Dermis microvascular lymphatic vessel endothelial cell (primary cell): ENCODE results near the gene BRCA2. TPM values are rescaled to one million over a fixed set of nuclear protein-coding genes. Genes with fewer than 3 reads are reported as not detected.

Experiments
- DNase-seq, 2 donors: peaks; one replicate each; pipeline versions ENCODE4 v3.0.0 to v3.0.0-alpha.2; 2010; ENCODE audit warnings: low read depth in 2 of 2
- total RNA-seq: library from RNA; depleted of rRNA; stranded (reverse); fragments of >200 nt; gene quantifications from 2 replicates; pipeline ENCODE4 v1.2.1, GENCODE V29; 2014

Gene BRCA2
- total RNA-seq, 1 donor from 2014 or later: 5.1 TPM

DNA sequence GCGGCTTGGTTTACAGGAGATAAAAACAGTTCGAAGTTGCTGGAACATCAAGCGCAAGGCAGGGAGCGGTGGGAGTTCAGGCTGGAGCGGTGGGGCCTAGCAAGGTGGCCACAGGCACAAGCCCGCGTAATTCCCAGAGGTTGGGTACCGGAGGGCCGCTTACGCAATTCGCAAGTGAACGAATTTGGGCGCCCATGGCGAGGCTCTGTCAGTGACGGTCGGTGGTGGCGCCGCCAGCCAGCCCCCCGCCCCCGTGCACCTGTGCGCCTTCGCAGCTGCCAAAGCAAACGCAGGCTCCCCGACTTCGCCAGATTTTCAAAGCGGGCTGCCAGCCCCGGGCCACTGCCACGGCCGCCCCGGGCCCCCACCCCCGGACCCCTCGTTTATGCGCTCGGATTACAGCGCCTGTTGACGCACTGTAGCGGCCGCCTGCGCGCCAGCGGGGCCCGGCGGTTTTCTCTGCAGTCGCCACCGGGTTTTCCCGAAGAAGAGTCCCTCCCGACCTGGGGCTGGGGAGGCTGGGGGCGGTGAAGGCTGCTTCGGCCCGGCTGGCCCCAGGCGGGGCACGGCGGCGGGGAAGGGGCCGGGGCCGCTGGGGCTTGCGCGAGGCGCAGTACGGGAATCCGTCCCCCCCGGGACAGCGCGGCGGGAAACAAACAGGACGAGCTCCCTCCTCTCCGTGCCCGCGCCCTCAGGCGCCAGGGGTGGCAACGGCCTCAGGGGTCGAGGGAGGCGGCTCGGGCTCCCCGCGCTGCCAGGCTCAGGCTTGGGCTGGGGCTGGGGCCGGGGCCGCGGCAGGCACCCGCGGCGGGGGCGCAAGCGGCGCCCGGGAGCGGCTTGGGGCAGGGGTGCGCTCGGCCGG lies 111.9 kb downstream of the BRCA2 start:
- DNase-seq: peak in 1 of 2 donors; percentile 33

DNA sequence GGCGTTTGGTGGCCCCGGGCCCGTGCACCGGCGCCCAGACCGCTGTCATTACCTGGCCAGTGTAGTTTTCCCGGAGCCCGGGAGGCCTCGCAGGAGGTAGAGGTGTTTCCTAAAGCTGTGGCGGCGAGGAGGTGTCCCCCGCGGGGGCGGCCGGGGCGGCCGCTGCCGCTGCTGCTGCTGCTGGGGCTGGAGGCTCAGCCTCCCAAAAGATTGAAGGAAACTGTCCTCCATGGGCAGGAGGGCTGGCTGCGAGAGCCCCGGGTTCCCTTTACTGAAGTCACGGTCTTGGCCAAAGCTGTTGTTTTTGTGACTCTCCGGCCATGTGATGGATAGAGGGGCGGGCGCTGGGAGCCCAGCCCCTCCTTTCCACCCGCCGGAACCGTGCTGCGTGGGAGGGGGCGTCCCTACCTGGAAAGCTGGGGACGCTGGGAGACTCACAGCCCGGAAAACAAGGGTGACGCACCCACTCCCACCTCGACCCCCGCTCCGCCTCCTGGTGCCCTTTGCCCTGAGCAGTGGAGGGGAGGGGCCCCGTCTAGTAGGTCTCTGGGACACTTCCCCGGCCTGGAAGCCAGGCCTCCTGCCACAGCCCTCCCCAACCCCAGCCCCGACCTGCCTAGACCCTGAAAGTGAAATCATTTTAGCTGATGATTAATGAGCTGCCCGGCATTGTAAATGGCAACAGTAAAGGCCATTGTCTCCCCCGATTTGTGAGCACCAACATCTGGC lies 112.7 kb downstream of the BRCA2 start, which contains the start of gene N4BP2L1:
N4BP2L1 (minus strand) TSS at position 279 of the 729 bp plus-strand sequence; CDS start at position 231, 48 bp downstream.
- DNase-seq: peak; percentile 63 to 66

DNA sequence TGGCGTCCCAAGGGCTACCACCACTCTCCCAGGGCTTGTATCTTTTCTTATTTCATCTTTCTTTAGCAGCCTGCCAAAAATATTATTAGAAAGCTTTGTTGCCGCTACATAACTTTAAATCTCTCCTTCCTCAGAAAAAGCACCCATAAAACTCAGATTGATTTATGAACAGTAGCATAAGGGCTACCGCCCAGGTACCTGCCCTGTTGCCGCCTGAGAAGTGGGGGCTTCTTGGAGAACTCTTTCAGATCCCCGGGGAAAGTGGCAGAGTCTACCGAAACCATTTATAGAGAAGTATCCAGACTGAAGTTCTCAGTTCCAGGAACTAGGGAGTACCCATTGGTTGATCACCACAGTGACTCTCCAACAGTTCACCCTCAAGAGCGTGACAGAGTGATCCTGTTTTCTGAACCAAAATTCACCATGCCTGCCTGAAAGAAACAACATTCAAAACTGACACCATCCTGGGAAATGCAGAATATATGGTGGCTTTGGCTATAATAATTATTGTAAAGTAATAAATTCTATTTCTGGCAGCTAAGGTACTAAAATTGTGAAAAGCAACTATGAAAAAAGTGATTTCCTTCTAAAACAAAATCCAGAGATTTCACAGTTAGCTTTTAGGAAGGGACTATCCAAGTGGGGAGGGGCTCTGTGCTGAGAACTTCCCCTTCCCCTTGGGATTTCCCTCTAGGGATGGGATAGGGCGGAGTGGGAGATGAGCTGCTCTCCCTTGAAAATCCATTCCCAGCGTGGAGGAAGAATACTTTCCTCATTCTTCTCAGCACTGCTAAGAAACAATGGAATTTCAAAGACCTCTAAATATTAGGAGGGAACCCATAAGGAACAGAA lies 113.5 kb downstream of the BRCA2 start:
- no peak for DNase-seq

DNA sequence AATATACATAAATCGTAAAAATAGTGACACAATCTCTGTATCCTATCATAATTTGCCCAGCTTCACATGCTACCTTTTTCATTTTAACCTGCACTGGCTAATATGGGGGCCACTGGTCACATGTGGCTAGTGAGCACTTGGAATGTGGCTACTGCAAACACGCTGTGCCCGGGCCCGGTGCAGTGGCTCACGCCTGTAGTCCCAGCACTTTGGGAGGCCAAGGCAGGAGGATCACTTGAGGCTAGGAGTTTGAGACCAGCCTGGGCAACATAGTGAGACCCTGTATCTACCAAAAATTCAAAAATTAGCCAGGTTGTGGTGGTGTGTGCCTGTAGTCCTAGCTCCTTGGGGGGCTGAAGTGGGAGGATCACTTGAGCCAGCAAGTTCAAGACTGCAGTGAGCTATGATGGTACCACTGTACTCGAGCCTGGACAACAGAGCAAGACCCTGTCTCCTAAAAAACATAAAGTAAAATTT lies 114.2 kb downstream of the BRCA2 start:
- no peak for DNase-seq

DNA sequence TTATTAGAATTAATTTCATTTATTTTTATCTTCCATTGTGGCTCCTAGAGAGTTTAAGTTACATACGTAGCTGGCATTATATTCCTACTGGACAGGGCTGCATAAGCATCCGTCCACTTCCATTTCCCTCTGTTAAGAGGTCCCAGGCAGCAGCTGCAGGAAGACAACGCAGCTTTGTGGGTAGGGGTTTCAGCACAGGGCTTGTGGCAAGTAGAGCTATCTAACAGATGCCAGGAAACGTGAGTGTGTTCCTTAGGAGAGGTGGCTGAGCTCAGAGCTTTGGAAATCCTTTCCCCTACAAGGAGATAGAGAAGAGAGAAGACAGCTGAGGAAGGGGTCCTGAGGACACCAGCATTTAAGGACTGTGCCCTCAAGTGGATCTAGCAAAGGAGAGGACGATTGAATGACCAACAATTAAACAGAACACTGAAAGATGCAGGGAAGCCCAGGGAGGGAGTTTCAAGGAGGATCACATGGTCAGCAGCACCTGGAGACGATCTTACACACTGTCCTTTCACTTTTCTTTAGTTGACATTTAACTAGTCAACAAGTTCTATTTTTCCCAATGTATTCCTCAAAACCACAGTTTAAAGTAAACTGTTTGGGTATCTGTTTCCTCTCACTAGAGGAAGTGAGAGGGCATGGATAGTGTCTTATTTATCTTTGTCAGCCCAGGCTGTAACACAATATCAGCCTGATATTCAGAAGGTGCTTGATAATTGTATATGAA lies 114.9 kb downstream of the BRCA2 start:
- DNase-seq: no peak

DNA sequence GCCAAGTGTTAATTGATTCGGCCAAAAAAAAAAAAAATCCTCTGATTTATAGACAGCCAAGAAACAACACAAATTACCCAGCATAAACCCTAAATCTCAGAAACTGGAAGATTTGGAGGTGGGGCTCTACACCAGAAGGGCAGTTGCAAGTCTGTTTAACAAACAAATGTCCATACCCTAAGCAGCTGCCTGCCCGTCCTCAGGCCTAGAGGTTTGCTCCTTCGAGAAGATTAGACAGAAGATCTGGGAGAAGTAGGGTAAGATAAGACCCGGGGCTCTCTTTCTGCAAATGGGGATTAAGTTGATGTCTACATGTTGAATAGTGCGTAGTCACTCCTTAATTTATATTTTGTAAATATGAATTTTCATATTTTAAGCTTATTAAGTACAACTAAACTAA lies 116.1 kb downstream of the BRCA2 start:
- DNase-seq: no peak

DNA sequence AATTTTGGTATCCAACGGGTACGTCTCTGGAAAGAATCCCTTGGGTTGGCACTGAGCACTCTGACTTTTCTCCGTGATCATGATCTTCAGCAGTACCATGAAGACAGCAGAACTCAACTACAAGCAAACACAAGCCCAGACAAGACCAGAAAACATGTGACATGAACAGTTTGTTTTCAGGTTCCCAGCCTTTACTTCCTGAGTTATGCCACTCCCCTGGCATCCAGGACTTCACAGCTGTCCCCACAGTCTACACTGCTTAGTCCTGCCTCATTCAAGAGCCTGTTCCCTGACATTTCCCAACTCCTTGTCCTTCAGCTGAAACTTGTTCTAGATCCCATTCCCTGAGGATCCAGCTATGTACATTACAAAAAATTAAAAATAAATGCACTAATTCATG lies 117.5 kb downstream of the BRCA2 start:
- DNase-seq: peak in 1 of 2 donors; percentile 18

DNA sequence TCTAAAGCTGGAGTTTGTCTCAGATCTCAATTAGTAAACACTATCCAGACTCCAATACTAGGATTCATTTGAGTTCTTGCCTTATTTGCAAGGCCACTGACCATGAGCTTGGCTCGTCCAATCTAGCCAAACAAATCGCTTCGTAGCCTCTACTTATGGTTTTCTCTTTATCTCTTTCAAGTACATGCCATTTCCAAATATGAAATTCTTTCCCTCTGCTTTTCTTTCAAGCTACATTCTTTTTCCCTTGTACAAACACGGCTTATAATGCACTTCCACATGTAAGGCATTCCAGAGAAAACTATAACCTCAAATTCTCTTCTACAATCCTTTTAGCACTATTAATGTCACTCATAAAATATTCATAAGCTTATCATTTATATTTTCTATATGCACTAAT lies 123.6 kb downstream of the BRCA2 start:
- DNase-seq: no peak

DNA sequence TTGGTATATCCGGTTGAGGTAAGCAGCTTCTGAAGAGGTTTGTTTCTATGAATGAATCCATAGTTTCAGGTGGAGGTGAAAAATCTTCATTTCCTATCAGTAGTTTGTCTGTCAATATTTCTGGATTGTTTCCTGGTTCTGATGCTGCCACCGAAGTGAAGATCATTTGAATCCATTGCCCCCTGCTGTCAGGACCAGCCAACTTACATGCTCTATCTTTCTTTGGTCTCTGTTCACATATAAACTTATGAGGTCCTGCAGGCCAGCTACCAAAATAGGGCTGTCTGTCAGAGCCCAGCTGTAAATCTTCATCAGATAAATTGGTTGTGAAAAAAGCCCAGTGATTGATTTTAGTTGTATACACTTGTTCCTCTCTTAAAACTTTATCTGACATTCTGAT lies 127.8 kb downstream of the BRCA2 start:
- peak; percentile 50 to 64 for DNase-seq

DNA sequence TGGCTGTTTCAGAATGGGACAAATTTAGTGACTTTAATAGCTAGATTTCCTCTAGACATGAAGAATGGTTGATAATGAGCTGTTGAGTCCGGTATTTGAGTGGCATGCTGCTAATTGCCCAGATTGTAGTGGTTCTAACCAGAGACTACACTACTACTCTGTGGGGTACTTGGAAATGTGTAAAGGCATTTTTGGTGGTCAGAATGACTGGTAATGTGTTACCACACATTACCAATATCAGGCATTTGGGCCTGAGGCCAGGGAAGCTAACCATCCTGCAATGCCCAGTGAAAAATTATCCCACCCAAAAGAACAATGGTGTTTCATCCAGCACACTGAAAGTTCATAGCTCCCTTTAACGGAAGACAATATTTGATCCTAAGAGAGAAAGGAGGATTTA lies 130.2 kb downstream of the BRCA2 start:
- no peak for DNase-seq

DNA sequence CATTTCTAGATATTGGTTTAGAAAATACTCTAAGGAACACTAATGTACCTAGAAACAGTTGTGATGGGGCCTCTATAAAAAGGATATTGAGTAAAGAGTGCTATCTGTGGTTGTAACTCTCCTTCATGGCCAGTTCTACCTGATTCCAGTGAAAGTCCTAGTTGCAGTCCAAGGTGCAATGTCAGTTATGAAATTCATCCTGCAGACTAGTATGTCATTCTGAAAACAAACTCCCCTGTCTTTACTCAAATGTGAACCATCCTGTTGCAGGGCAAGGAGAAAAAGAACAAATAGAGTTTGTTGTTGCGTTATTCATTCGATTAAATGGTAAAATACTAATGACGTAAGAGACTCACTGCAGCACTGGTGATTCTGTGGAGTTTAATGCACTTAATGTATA lies 130.9 kb downstream of the BRCA2 start:
- DNase-seq: no peak

DNA sequence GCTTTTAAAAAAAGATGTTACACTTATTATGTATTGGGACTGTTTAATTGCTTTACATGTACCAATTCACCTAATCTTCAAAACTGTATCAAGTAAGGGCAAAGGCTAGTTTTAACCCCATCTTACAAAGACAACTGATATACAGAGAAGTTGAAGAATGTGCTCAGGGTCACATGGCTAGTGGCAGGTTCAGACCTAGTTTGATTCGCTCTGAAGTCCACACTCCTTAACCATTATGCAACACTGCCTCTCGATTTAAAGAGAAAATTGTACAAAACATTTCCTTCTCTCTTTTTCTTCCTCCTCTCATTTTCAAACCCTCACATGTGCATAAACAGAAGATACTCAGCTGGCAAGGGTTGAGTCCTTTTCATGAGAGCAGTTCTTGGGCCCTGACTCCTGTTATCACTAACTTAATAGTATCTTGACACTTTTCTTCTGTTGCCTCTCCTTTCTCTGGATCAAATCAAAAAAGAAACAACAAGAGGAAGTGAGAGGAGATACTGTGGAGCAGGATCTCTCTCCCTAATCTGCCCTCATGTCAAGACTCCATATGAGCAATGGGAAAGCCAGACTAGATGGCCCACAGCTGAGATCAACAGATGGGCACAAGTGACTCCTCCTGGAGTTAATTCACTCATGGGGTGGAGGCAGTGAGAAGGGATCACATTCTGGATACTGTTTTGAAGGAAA lies 131.6 kb downstream of the BRCA2 start:
- no peak for DNase-seq

DNA sequence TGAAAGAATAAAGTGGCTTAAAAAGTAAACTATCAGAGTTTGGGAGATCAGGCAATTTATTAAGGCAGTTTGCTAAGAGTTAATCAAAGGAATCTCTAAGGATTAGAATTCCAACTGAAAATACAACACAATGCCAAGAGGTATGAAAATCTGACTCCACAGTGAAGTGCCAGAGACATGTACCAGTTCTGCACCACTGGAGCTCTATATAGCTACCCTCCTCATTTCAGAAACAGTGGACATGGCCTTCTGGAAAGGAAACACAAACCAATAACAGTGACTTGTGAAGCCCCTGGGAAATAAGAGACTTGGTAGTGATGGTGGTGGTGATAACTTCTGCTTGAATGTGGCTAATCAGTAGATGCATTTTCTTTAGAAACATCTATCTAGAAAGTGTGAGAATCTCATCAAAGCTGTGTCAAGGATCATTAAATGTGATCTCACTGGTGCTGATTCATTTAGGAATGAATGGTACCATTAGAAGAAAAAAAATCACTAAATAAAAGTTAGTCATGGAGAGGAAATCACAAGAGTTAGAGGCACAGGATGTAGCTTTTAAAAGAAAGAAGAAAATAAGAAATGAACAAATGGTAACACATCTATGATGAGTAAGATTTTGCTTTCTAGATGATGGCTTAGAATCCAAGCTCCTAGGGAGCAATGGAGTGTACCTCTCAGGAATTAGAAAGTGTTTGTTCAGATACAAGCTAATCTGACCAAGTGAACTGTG lies 132.8 kb downstream of the BRCA2 start:
- no peak for DNase-seq

DNA sequence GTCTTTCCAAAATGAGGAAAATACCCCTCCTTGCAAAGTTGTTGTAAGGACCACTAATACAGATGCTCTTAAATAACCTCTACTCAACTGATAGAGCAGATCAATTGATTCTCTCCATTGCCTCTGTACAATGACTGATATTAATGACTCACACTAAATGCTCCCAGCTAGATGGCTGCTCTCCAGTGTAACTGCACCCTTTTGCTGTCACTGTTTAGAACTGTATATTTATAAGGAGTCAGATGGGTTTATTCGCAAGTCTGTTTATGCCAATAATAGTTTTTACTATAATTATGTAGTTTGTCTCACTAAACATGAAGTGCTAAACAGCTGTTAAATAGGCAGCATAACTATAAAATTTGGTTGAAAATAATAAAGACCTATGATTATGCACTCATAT lies 133.7 kb downstream of the BRCA2 start:
- no peak for DNase-seq

Other genes with a start within 250 kb of the BRCA2 start
- not detected in 2 replicates for gene ZAR1L, start 145 bp upstream of the BRCA2 start, total RNA-seq
- 3.7 and 10.4 TPM in 2 replicates for gene N4BP2L1, start 112.6 kb downstream of the BRCA2 start, total RNA-seq
- 43.6 and 50.3 TPM in 2 replicates for gene N4BP2L2, start 223.3 kb downstream of the BRCA2 start, total RNA-seq